K562 (cell line): ENCODE results near the gene FOSL1. TPM values are rescaled to one million over a fixed set of nuclear protein-coding genes. Genes with fewer than 3 reads are reported as not detected.

Source experiments
- ARNT ChIP-seq, 2 experiments: fragments of 450-650 bp; IDR thresholded peaks; 2 replicates each; pipeline ENCODE4 v1.6.1; 2016; ENCODE audit warnings: mild to moderate bottlenecking in 1 of 2
- BRF1 ChIP-seq: IDR thresholded peaks from 3 replicates; pipeline ENCODE4 v1.6.1; 2011; ENCODE audit warnings: borderline replicate concordance, mild to moderate bottlenecking; ENCODE audit not compliant: insufficient read length; ENCODE audit errors: extremely low read depth
- DDX20 ChIP-seq: fragments of 450-650 bp; IDR thresholded peaks from 2 replicates; pipeline ENCODE4 v1.6.1; 2016; ENCODE audit warnings: missing genetic modification characterization, low read depth, mild to moderate bottlenecking, missing compliant biosample characterization, moderate library complexity
- EHMT2 ChIP-seq: fragments of 450-650 bp; IDR thresholded peaks from 2 replicates; pipeline ENCODE4 v1.6.1; 2018; ENCODE audit warnings: antibody characterized with exemption
- FOXJ3 ChIP-seq: sonication (generic); formaldehyde crosslinking; IDR thresholded peaks from 2 replicates; pipeline ENCODE4 v1.4.0; 2020; ENCODE audit warnings: mild to moderate bottlenecking, missing genetic modification reagents
- HCFC1 ChIP-seq: IDR thresholded peaks from 2 replicates; pipeline ENCODE4 v1.6.1; 2012; ENCODE audit warnings: low read depth, low read length, improper control_type of control experiment
- IFI16 ChIP-seq: fragments of 250-450 bp; sonication (Bioruptor Pico); IDR thresholded peaks from 2 replicates; pipeline ENCODE4 v2.1.2; 2022; ENCODE audit warnings: mild to moderate bottlenecking, inconsistent platforms
- KAT7 ChIP-seq: sonication (generic); formaldehyde crosslinking; IDR thresholded peaks from 2 replicates; pipeline ENCODE4 v1.8.0; 2022; ENCODE audit warnings: missing genetic modification reagents, mild to moderate bottlenecking, borderline replicate concordance
- MCM2 ChIP-seq: fragments of 450-650 bp; IDR thresholded peaks from 2 replicates; pipeline ENCODE4 v1.6.1; 2017; ENCODE audit warnings: low read depth, mild to moderate bottlenecking
- MCM3 ChIP-seq: fragments of 450-650 bp; IDR thresholded peaks from 2 replicates; pipeline ENCODE4 v1.6.1; 2016
- MTA3 ChIP-seq: fragments of 450-650 bp; formaldehyde crosslinking; IDR thresholded peaks from 2 replicates; pipeline ENCODE4 v1.6.1; 2017; ENCODE audit warnings: mild to moderate bottlenecking, borderline replicate concordance
- NFRKB ChIP-seq: fragments of 450-650 bp; IDR thresholded peaks from 2 replicates; pipeline ENCODE4 v1.6.1; 2016; ENCODE audit warnings: low read depth
- RBM15 ChIP-seq: fragments of 200-400 bp; formaldehyde crosslinking; IDR thresholded peaks from 2 replicates; pipeline ENCODE4 v1.6.1; 2018; ENCODE audit warnings: mild to moderate bottlenecking, low read length, moderate library complexity; ENCODE audit not compliant: insufficient read depth
- RBM25 ChIP-seq: fragments of 200-400 bp; formaldehyde crosslinking; IDR thresholded peaks from 2 replicates; pipeline ENCODE4 v1.6.1; 2018; ENCODE audit warnings: low read length, low read depth, moderate library complexity; ENCODE audit not compliant: severe bottlenecking
- SMAD3 ChIP-seq: fragments of 450-650 bp; formaldehyde crosslinking; conservative IDR thresholded peaks from 2 replicates; pipeline ENCODE4 v1.4.0; 2020; ENCODE audit warnings: mild to moderate bottlenecking
- SMC3 ChIP-seq: conservative IDR thresholded peaks from 2 replicates; pipeline ENCODE4 v1.6.1; 2011; ENCODE audit warnings: low read depth, low read length, improper control_type of control experiment; ENCODE audit not compliant: insufficient read depth
- TAF7 ChIP-seq: fragments of 450-650 bp; IDR thresholded peaks from 2 replicates; pipeline ENCODE4 v1.6.1; 2016; ENCODE audit warnings: missing genetic modification characterization, missing compliant biosample characterization
- TGIF2 ChIP-seq: sonication (generic); formaldehyde crosslinking; IDR thresholded peaks from 2 replicates; pipeline ENCODE4 v1.8.1; 2022; ENCODE audit warnings: mild to moderate bottlenecking, missing genetic modification reagents, moderate library complexity
- WHSC1 ChIP-seq: IDR thresholded peaks from one replicate; pipeline ENCODE4 v1.6.1; 2012; ENCODE audit warnings: low read length, control low read depth, inconsistent platforms
- XRCC3 ChIP-seq: fragments of 450-650 bp; IDR thresholded peaks from 2 replicates; pipeline ENCODE4 v1.6.1; 2017; ENCODE audit warnings: mild to moderate bottlenecking, moderate library complexity
- ZNF143 ChIP-seq: sonication (generic); formaldehyde crosslinking; IDR thresholded peaks from 2 replicates; pipeline ENCODE4 v1.9.0; 2022; ENCODE audit warnings: mild to moderate bottlenecking, missing genetic modification reagents
- ZNF165 ChIP-seq: fragments of 250-450 bp; sonication (Bioruptor Pico); IDR thresholded peaks from 2 replicates; pipeline ENCODE4 v1.4.0; 2020; ENCODE audit warnings: borderline replicate concordance
- ZNF584 ChIP-seq: fragments of 200-800 bp; sonication (Bioruptor generic); IDR thresholded peaks from 2 replicates; pipeline ENCODE4 v1.6.1; 2016; ENCODE audit warnings: low read depth, mild to moderate bottlenecking, missing genetic modification characterization, missing compliant biosample characterization
- polyA plus RNA-seq, 8 experiments: library from polyadenylated mRNA; depleted of rRNA in 4 of 8; stranded (reverse) in 5 of 8; unstranded in 3 of 8; fragments of >200 nt; fragmentation: Nextera tagmentation in 2 of 8; fragmentation: Illumina TruSeq in 1 of 8; extraction: Ambion mirVana in 2 of 8; extraction: Trizol in 1 of 8; gene quantifications; 2 replicates each; pipeline versions ENCODE4 v1.2.1 to v1.2.3, GENCODE V29; 2011 to 2014; ENCODE audit warnings: inconsistent platforms in 1 of 8, missing spikeins in 1 of 8
- total RNA-seq, 7 experiments: library from RNA; depleted of rRNA in 6 of 7; stranded (reverse); fragments of >200 nt in 6 of 7; fragmentation: Illumina TruSeq in 2 of 7; extraction: Trizol in 2 of 7; gene quantifications; 2 replicates each; pipeline versions ENCODE4 v1.2.1 to v1.2.3, GENCODE V29; 2011 to 2021; ENCODE audit warnings: low replicate concordance in 1 of 7
- TF ChIP-seq, protein P1 (sequence below): fragments of 250-450 bp; sonication (Bioruptor Pico); IDR thresholded peaks from 2 replicates; pipeline ENCODE4 v1.5.0; 2022; ENCODE audit warnings: mild to moderate bottlenecking
- TF ChIP-seq, protein P2 (sequence below): sonication (generic); IDR thresholded peaks from 2 replicates; pipeline ENCODE4 v1.6.1; 2016
- TF ChIP-seq, protein P3 (sequence below): sonication (generic); formaldehyde crosslinking; IDR thresholded peaks from 2 replicates; pipeline ENCODE4 v1.8.0; 2022; ENCODE audit warnings: mild to moderate bottlenecking, missing genetic modification reagents

Gene FOSL1
- total and polyA plus RNA-seq, 9 of the 15 experiments (the other 6 are each of a cell fraction or from before 2014, with no cell fraction given): 3.5 to 39.6 (median 10.0) TPM

DNA sequence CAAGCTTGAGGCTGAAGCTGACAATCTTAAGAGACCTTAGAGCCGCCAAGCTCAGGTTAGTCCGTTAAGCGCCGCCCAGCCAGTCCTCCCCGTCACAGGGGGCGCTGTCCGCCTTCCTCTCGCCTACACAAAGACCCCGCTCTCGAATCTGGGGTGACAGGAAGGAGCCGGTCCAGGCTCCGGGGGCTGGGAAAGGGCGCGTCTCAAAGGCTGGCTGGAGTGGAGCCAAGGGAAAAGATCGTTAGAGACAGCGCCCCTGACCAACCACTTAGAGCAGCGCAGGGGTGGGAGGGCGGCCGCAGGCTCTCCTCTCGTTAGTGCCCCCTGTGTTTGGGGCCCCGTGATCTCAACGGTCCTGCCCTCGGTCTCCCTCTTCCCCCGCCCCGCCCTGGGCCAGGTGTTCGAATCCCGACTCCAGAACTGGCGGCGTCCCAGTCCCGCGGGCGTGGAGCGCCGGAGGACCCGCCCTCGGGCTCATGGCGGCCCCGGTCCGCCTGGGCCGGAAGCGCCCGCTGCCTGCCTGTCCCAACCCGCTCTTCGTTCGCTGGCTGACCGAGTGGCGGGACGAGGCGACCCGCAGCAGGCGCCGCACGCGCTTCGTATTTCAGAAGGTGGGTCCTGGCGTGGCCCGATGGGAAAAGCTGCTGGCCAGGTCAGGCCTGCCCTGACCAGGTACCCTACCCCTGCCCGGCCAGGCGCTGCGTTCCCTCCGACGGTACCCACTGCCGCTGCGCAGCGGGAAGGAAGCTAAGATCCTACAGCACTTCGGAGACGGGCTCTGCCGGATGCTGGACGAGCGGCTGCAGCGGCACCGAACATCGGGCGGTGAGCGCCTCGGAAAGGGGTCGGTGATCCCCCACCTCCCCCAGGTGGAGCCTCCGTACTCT lies 39.7 kb downstream of the FOSL1 start, which contains the start of gene MUS81 (continued):
- TF ChIP-seq RBM25: no peak
- TF ChIP-seq ARNT (IDR thresholded peaks at IDR 0.05): peak in 1 of 2 experiments; percentile 62; a peak in 2 of 4 replicates
- TF ChIP-seq TAF7 (tag): no peak; the same call in 1 of the 2 replicates
- TF ChIP-seq RBM15: no peak
- TF ChIP-seq SMC3: no peak; the same call in 1 of the 2 replicates
- TF ChIP-seq ZNF165: no peak
- TF ChIP-seq MTA3: peak; percentile 71; the same call in 1 of the 2 replicates
- TF ChIP-seq TGIF2 (CRISPR knock-in tag): no peak
- TF ChIP-seq SMAD3 (CRISPR knock-in tag): no peak
- TF ChIP-seq WHSC1: no peak
- TF ChIP-seq EHMT2: no peak
- TF ChIP-seq ZNF143 (CRISPR knock-in tag): no peak
- no peak for TF ChIP-seq IFI16 (CRISPR knock-in tag)
- peak; percentile 92 for TF ChIP-seq KAT7 (CRISPR knock-in tag)
- no peak for TF ChIP-seq ZNF584 (CRISPR knock-in tag)
- TF ChIP-seq MCM2: no peak
- no peak for TF ChIP-seq XRCC3
- TF ChIP-seq, protein P1, sequence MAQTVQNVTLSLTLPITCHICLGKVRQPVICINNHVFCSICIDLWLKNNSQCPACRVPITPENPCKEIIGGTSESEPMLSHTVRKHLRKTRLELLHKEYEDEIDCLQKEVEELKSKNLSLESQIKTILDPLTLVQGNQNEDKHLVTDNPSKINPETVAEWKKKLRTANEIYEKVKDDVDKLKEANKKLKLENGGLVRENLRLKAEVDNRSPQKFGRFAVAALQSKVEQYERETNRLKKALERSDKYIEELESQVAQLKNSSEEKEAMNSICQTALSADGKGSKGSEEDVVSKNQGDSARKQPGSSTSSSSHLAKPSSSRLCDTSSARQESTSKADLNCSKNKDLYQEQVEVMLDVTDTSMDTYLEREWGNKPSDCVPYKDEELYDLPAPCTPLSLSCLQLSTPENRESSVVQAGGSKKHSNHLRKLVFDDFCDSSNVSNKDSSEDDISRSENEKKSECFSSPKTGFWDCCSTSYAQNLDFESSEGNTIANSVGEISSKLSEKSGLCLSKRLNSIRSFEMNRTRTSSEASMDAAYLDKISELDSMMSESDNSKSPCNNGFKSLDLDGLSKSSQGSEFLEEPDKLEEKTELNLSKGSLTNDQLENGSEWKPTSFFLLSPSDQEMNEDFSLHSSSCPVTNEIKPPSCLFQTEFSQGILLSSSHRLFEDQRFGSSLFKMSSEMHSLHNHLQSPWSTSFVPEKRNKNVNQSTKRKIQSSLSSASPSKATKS (CRISPR knock-in tag): no peak
- no peak for TF ChIP-seq BRF1
- no peak for TF ChIP-seq FOXJ3 (CRISPR knock-in tag)
- TF ChIP-seq MCM3: no peak
- TF ChIP-seq, protein P2, sequence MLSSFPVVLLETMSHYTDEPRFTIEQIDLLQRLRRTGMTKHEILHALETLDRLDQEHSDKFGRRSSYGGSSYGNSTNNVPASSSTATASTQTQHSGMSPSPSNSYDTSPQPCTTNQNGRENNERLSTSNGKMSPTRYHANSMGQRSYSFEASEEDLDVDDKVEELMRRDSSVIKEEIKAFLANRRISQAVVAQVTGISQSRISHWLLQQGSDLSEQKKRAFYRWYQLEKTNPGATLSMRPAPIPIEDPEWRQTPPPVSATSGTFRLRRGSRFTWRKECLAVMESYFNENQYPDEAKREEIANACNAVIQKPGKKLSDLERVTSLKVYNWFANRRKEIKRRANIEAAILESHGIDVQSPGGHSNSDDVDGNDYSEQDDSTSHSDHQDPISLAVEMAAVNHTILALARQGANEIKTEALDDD: peak; percentile 55; the same call in 1 of the 2 replicates
- TF ChIP-seq NFRKB: no peak; the same call in 1 of the 2 replicates
- peak; percentile 78 for TF ChIP-seq HCFC1
- no peak for TF ChIP-seq DDX20 (tag)
- TF ChIP-seq, protein P3, sequence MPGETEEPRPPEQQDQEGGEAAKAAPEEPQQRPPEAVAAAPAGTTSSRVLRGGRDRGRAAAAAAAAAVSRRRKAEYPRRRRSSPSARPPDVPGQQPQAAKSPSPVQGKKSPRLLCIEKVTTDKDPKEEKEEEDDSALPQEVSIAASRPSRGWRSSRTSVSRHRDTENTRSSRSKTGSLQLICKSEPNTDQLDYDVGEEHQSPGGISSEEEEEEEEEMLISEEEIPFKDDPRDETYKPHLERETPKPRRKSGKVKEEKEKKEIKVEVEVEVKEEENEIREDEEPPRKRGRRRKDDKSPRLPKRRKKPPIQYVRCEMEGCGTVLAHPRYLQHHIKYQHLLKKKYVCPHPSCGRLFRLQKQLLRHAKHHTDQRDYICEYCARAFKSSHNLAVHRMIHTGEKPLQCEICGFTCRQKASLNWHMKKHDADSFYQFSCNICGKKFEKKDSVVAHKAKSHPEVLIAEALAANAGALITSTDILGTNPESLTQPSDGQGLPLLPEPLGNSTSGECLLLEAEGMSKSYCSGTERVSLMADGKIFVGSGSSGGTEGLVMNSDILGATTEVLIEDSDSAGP (CRISPR knock-in tag): no peak
